Liver (tissue), 9 donors: ENCODE data around the gene SNX9. TPM values are rescaled to one million over a fixed set of nuclear protein-coding genes. Genes with fewer than 3 reads are reported as not detected.
A peak's percentile ranks its signal among the peaks of the same experiment; 100 is the strongest.

Source experiments
- DNase-seq: peaks from one replicate; pipeline ENCODE4 v3.0.0-alpha.2; 2017; ENCODE audit warnings: low spot score
- H3K27ac ChIP-seq, 2 donors: one replicate each; pipeline ENCODE4 v1.7.0; 2013; ENCODE audit warnings: inconsistent platforms in 2 of 2, low read length in 2 of 2, control low read depth in 1 of 2, low read depth in 1 of 2, mild to moderate bottlenecking in 1 of 2
- H3K27me3 ChIP-seq, 4 donors: one replicate each; pipeline versions ENCODE4 v1.6.1 to v1.7.0; 2013; ENCODE audit warnings: low read length in 3 of 4, inconsistent platforms in 1 of 4, mild to moderate bottlenecking in 1 of 4, moderate library complexity in 1 of 4; ENCODE audit not compliant: control insufficient read depth in 4 of 4, insufficient read depth in 4 of 4
- H3K36me3 ChIP-seq, 4 donors: one replicate each; pipeline versions ENCODE4 v1.6.1 to v1.7.0; 2013; ENCODE audit warnings: low read length in 3 of 4, mild to moderate bottlenecking in 3 of 4, low read depth in 1 of 4, moderate library complexity in 1 of 4; ENCODE audit not compliant: control insufficient read depth in 4 of 4, insufficient read depth in 3 of 4
- H3K4me1 ChIP-seq, 4 donors: one replicate each; pipeline versions ENCODE4 v1.6.1 to v1.7.0; 2013; ENCODE audit warnings: low read length in 3 of 4, mild to moderate bottlenecking in 3 of 4, moderate library complexity in 1 of 4; ENCODE audit not compliant: control insufficient read depth in 4 of 4, insufficient read depth in 4 of 4
- H3K4me3 ChIP-seq, 3 donors: one replicate each; pipeline versions ENCODE4 v1.6.1 to v1.7.0; 2013; ENCODE audit warnings: low read length in 3 of 3, control low read depth in 1 of 3, low read depth in 1 of 3, mild to moderate bottlenecking in 1 of 3
- H3K9ac ChIP-seq, 2 donors: one replicate each; pipeline ENCODE4 v1.7.0; 2013; ENCODE audit warnings: low read length in 2 of 2, mild to moderate bottlenecking in 2 of 2, moderate library complexity in 2 of 2, control low read depth in 1 of 2, low read depth in 1 of 2
- H3K9me3 ChIP-seq, 4 donors: one replicate each; pipeline versions ENCODE4 v1.6.1 to v1.7.0; 2013; ENCODE audit warnings: low read length in 3 of 4; ENCODE audit not compliant: control insufficient read depth in 4 of 4
- ATF3 ChIP-seq: IDR thresholded peaks from 2 replicates; pipeline ENCODE4 v1.6.1; 2016; ENCODE audit warnings: antibody characterized with exemption
- CTCF ChIP-seq: fragments of 150-350 bp; IDR thresholded peaks from 2 replicates; pipeline ENCODE4 v1.5.1; 2017; ENCODE audit warnings: improper control_type of control experiment, low read depth, low read length; ENCODE audit not compliant: missing input control
- EGR1 ChIP-seq, 2 donors: IDR thresholded peaks; 2 replicates each; pipeline ENCODE4 v1.6.1; 2016 to 2018; ENCODE audit warnings: antibody characterized with exemption in 2 of 2, low read depth in 2 of 2
- FOXA1 ChIP-seq: IDR thresholded peaks from 2 replicates; pipeline ENCODE4 v1.6.1; 2016; ENCODE audit warnings: antibody characterized with exemption
- FOXA2 ChIP-seq: IDR thresholded peaks from 2 replicates; pipeline ENCODE4 v1.6.1; 2016; ENCODE audit warnings: antibody characterized with exemption
- GABPA ChIP-seq, 2 donors: IDR thresholded peaks in 1 of 2; conservative IDR thresholded peaks in 1 of 2; 2 replicates each; pipeline ENCODE4 v1.6.1; 2016; ENCODE audit warnings: antibody characterized with exemption in 2 of 2, mild to moderate bottlenecking in 1 of 2, moderate library complexity in 1 of 2
- HNF4A ChIP-seq, 2 donors: conservative IDR thresholded peaks; 2 replicates each; pipeline ENCODE4 v1.6.1; 2016; ENCODE audit warnings: antibody characterized with exemption in 2 of 2, mild to moderate bottlenecking in 2 of 2
- HNF4G ChIP-seq: IDR thresholded peaks from 2 replicates; pipeline ENCODE4 v1.6.1; 2016; ENCODE audit warnings: antibody characterized with exemption
- JUND ChIP-seq, 2 donors: IDR thresholded peaks; 2 replicates each; pipeline ENCODE4 v1.6.1; 2016; ENCODE audit warnings: antibody characterized with exemption in 2 of 2
- MAX ChIP-seq: IDR thresholded peaks from 2 replicates; pipeline ENCODE4 v1.6.1; 2016; ENCODE audit warnings: antibody characterized with exemption
- NR2F2 ChIP-seq: IDR thresholded peaks from 2 replicates; pipeline ENCODE4 v1.6.1; 2016; ENCODE audit warnings: antibody characterized with exemption
- RAD21 ChIP-seq, 2 donors: IDR thresholded peaks; 2 replicates each; pipeline ENCODE4 v1.6.1; 2016; ENCODE audit warnings: antibody characterized with exemption in 2 of 2, mild to moderate bottlenecking in 2 of 2
- REST ChIP-seq: IDR thresholded peaks from 2 replicates; pipeline ENCODE4 v1.6.1; 2016; ENCODE audit warnings: antibody characterized with exemption, mild to moderate bottlenecking
- RXRA ChIP-seq, 2 donors: IDR thresholded peaks; 2 replicates each; pipeline ENCODE4 v1.6.1; 2017 to 2018; ENCODE audit warnings: antibody characterized with exemption in 2 of 2, mild to moderate bottlenecking in 1 of 2
- SP1 ChIP-seq: IDR thresholded peaks from 2 replicates; pipeline ENCODE4 v1.6.1; 2018; ENCODE audit warnings: antibody characterized with exemption, mild to moderate bottlenecking
- TAF1 ChIP-seq: conservative IDR thresholded peaks from 2 replicates; pipeline ENCODE4 v1.6.1; 2016; ENCODE audit warnings: antibody characterized with exemption, mild to moderate bottlenecking
- YY1 ChIP-seq: IDR thresholded peaks from 2 replicates; pipeline ENCODE4 v1.6.1; 2016; ENCODE audit warnings: antibody characterized with exemption, mild to moderate bottlenecking
- ZBTB33 ChIP-seq: IDR thresholded peaks from 2 replicates; pipeline ENCODE4 v1.6.1; 2016; ENCODE audit warnings: antibody characterized with exemption
- WGBS: extraction: QIAGEN DNeasy Blood & Tissue Kit; methylation state at CpG from one replicate; pipeline ENCODE4 v1.1.7; 2013; 5-methylcytosine and 5-hydroxymethylcytosine counted together
- polyA plus RNA-seq, 2 donors: library from polyadenylated mRNA; stranded (reverse) in 1 of 2; unstranded in 1 of 2; fragments of 200-250 nt in 1 of 2; fragments of >200 nt in 1 of 2; fragmentation: Nextera tagmentation in 1 of 2; extraction: Ambion mirVana in 1 of 2; gene quantifications; one replicate each; pipeline versions ENCODE4 v1.2.1 to v1.2.3, GENCODE V29; 2013 to 2015
- total RNA-seq, 2 donors: library from RNA; depleted of rRNA; stranded (reverse); fragments of >200 nt; gene quantifications; one replicate each; pipeline ENCODE4 v1.2.3, GENCODE V29; 2014
- donor health status: healthy.
- donor health status: healthy.
- donor health status: healthy.
- donor health status: healthy.
- donor health status: healthy.

The SNX9 gene
- total and polyA plus RNA-seq, 4 donors: 16.4 to 31.0 (median 22.3) TPM

- Histone ChIP-seq H3K27ac (peak overlapping the region; percentile 54 to 58), H3K4me3 (peak overlapping the region in 2 of 3 donors; percentile 1 to 23), H3K9ac (no peak overlapping the region), H3K27me3 (no peaks in the 10 kb centered on the region), H3K9me3 (no peaks in the 10 kb centered on the region), H3K36me3 (no peaks in the 10 kb centered on the region), H3K4me1 (peaks cover 17 to 59% (median 44%) of the 10 kb centered on the region in 4 donors)
- DNase-seq: no peak
- TF ChIP-seq NR2F2: no peak
- TF ChIP-seq TAF1: no peak
- no peak for TF ChIP-seq FOXA1
- TF ChIP-seq EGR1 (IDR thresholded peaks at IDR 0.05; ENCODE audit: low read depth in 2 of 2): no peak
- peak in 1 of 2 donors; percentile 33 for TF ChIP-seq RAD21 (IDR thresholded peaks at IDR 0.05)
- TF ChIP-seq GABPA (IDR thresholded peaks at IDR 0.05 in 1 of 2, conservative IDR thresholded peaks at IDR 0.05 in 1 of 2): no peak
- no peak for TF ChIP-seq CTCF
- peak; percentile 67 to 81 for TF ChIP-seq HNF4A (conservative IDR thresholded peaks at IDR 0.05)
- no peak for TF ChIP-seq ZBTB33
- TF ChIP-seq ATF3: no peak
- no peak for TF ChIP-seq YY1
- TF ChIP-seq JUND (IDR thresholded peaks at IDR 0.05): no peak
- TF ChIP-seq FOXA2: no peak
- peak; percentile 44 to 49 for TF ChIP-seq RXRA (IDR thresholded peaks at IDR 0.05)
- peak; percentile 55 for TF ChIP-seq HNF4G
- TF ChIP-seq MAX: peak; percentile 30
- no peak for TF ChIP-seq REST
- peak; percentile 68 for TF ChIP-seq SP1
- 28% methylated on average over 13 of the region's 13 CpGs for WGBS
Observed at GRCh38 chr6:157985378-157986155, 162.5 kb downstream of the SNX9 start.
